Smooth muscle cell (in vitro differentiated cells): Measurements from ENCODE around the gene ME1. TPM values are rescaled to one million over a fixed set of nuclear protein-coding genes. Genes with fewer than 3 reads are reported as not detected.

ENCODE experiments used
- DNase-seq: peaks from one replicate; lab custom pipeline; 2025; ENCODE audit not compliant: unreplicated experiment; lab: John Stamatoyannopoulos, UW
- H2AFZ ChIP-seq: fragments of 200-600 bp; sonication (generic); 2 replicates; pipeline ENCODE4 v1.6.0; 2016; ENCODE audit warnings: antibody characterized with exemption, low read depth, mild to moderate bottlenecking
- H3F3A ChIP-seq: fragments of 200-600 bp; sonication (generic); 2 replicates; pipeline ENCODE4 v1.6.0; 2017; ENCODE audit warnings: antibody characterized with exemption, low read depth
- H3K27ac ChIP-seq: fragments of 200-600 bp; sonication (generic); 2 replicates; pipeline ENCODE4 v1.5.1; 2016; ENCODE audit warnings: low read depth, mild to moderate bottlenecking
- H3K27me3 ChIP-seq: fragments of 200-600 bp; sonication (generic); 2 replicates; pipeline ENCODE4 v1.6.1; 2016; ENCODE audit warnings: low read depth, mild to moderate bottlenecking
- H3K36me3 ChIP-seq: fragments of 200-600 bp; sonication (generic); 2 replicates; pipeline ENCODE4 v1.5.1; 2016; ENCODE audit warnings: low read depth
- H3K4me1 ChIP-seq: fragments of 200-600 bp; sonication (generic); 2 replicates; pipeline ENCODE4 v1.5.1; 2016; ENCODE audit warnings: low read depth
- H3K4me2 ChIP-seq: fragments of 200-600 bp; sonication (generic); 2 replicates; pipeline ENCODE4 v1.6.0; 2016; ENCODE audit warnings: mild to moderate bottlenecking
- H3K4me3 ChIP-seq: fragments of 200-600 bp; sonication (generic); 2 replicates; pipeline ENCODE4 v1.5.1; 2016; ENCODE audit warnings: mild to moderate bottlenecking
- H3K79me2 ChIP-seq: fragments of 200-600 bp; sonication (generic); 2 replicates; pipeline ENCODE4 v1.6.0; 2016; ENCODE audit warnings: low read depth, mild to moderate bottlenecking
- H3K9ac ChIP-seq: fragments of 200-600 bp; sonication (generic); 2 replicates; pipeline ENCODE4 v1.6.0; 2016; ENCODE audit warnings: low read depth
- H3K9me3 ChIP-seq: fragments of 200-600 bp; sonication (generic); replicated peaks from 2 replicates; pipeline ENCODE4 v1.5.1; 2016; ENCODE audit warnings: low read depth
- H4K20me1 ChIP-seq: fragments of 200-600 bp; sonication (generic); 2 replicates; pipeline ENCODE4 v1.6.0; 2016; ENCODE audit warnings: low read depth
- CTCF ChIP-seq: fragments of 200-600 bp; sonication (generic); IDR thresholded peaks from 2 replicates; pipeline ENCODE4 v1.5.1; 2017; ENCODE audit warnings: borderline replicate concordance, mild to moderate bottlenecking, antibody characterized with exemption; ENCODE audit not compliant: insufficient read depth, poor library complexity, severe bottlenecking
- WGBS: methylation state at CpG from one replicate; pipeline ENCODE4 v1.1.7; 2016; ENCODE audit warnings: low lambda C conversion rate; 5-methylcytosine and 5-hydroxymethylcytosine counted together
- polyA plus RNA-seq: library from polyadenylated mRNA; unstranded; fragments of >200 nt; fragmentation: Nextera tagmentation; extraction: Ambion mirVana; gene quantifications from 2 replicates; pipeline ENCODE4 v1.2.1, GENCODE V29; 2016
- total RNA-seq: library from RNA; depleted of rRNA; stranded (reverse); fragments of >200 nt; gene quantifications from 2 replicates; pipeline ENCODE4 v1.2.3, GENCODE V29; 2014

Gene ME1
- total and polyA plus RNA-seq, 2 experiments from 2014 or later: 32.0 to 32.4 TPM

- no peaks in the 10 kb centered on the region for H3K79me2 ChIP-seq
- H3K9ac ChIP-seq: no peak overlapping the region
- no peak for DNase-seq
- peaks cover 13% of the 10 kb centered on the region for H3K4me1 ChIP-seq
- no peak overlapping the region for H3K4me3 ChIP-seq
- H3K36me3 ChIP-seq: no peaks in the 10 kb centered on the region
- no peak overlapping the region for H2AFZ ChIP-seq
- H3K4me2 ChIP-seq: peak overlapping the region; percentile 48
- H3K27ac ChIP-seq: peak overlapping the region; percentile 54
- H3F3A ChIP-seq: no peaks in the 10 kb centered on the region
- no peaks in the 10 kb centered on the region for H4K20me1 ChIP-seq
- 51% methylated on average over 6 of the region's 6 CpGs for WGBS
- no peaks in the 10 kb centered on the region for H3K9me3 ChIP-seq
- no peaks in the 10 kb centered on the region for H3K27me3 ChIP-seq
- TF ChIP-seq CTCF: no peak
Measured at GRCh38 chr6:83270971-83271719, 159.7 kb downstream of the ME1 start.

GRCh38 chr6:83265384-83265783, 165.5 kb downstream of the ME1 start:
- peaks cover 3% of the 10 kb centered on the region for H3K4me1 ChIP-seq
- no peak for TF ChIP-seq CTCF
- no peak overlapping the region for H3K4me3 ChIP-seq
- 14% methylated on average over 2 of the region's 2 CpGs for WGBS
- H3K27ac ChIP-seq: peak overlapping the region; percentile 44
- H4K20me1 ChIP-seq: no peaks in the 10 kb centered on the region
- H2AFZ ChIP-seq: no peak overlapping the region
- no peaks in the 10 kb centered on the region for H3K79me2 ChIP-seq
- no peaks in the 10 kb centered on the region for H3F3A ChIP-seq
- H3K9ac ChIP-seq: no peak overlapping the region
- H3K4me2 ChIP-seq: peak overlapping the region; percentile 50
- H3K27me3 ChIP-seq: no peaks in the 10 kb centered on the region
- DNase-seq: no peak
- H3K9me3 ChIP-seq: no peaks in the 10 kb centered on the region
- no peaks in the 10 kb centered on the region for H3K36me3 ChIP-seq

- Histone ChIP-seq H3K36me3 (no peaks in the 10 kb centered on the region), H4K20me1 (no peaks in the 10 kb centered on the region), H3K27ac (no peak overlapping the region), H3F3A (no peaks in the 10 kb centered on the region), H3K4me1 (no peaks in the 10 kb centered on the region), H3K9me3 (no peaks in the 10 kb centered on the region), H3K9ac (no peak overlapping the region), H3K4me2 (no peak overlapping the region), H3K27me3 (no peaks in the 10 kb centered on the region), H3K79me2 (no peaks in the 10 kb centered on the region), H2AFZ (no peak overlapping the region), H3K4me3 (no peak overlapping the region)
- no peak for DNase-seq
- no peak for TF ChIP-seq CTCF
Measured at GRCh38 chr6:83260577-83260976, 170.3 kb downstream of the ME1 start.

- Histone ChIP-seq H3K4me3 (no peak overlapping the region), H3K27ac (no peak overlapping the region), H3K9ac (no peak overlapping the region), H3K27me3 (no peaks in the 10 kb centered on the region), H3K4me1 (no peaks in the 10 kb centered on the region), H3K9me3 (no peaks in the 10 kb centered on the region), H2AFZ (no peak overlapping the region), H4K20me1 (no peaks in the 10 kb centered on the region), H3F3A (no peaks in the 10 kb centered on the region), H3K79me2 (no peaks in the 10 kb centered on the region), H3K4me2 (no peak overlapping the region), H3K36me3 (no peaks in the 10 kb centered on the region)
- 26% methylated on average over 1 of the region's 1 CpG for WGBS
- no peak for TF ChIP-seq CTCF
- DNase-seq: no peak
Measured at GRCh38 chr6:83258517-83258916, 172.3 kb downstream of the ME1 start.
